Raji (cell line): Measurements from ENCODE around the gene ARHGEF26.

Experiments
- POLR2A ChIP-seq: IDR thresholded peaks from 2 replicates; pipeline ENCODE4 v1.6.1; 2011; ENCODE audit warnings: low read depth, low read length, control low read depth; ENCODE audit not compliant: insufficient read depth

The ARHGEF26 gene

DNA sequence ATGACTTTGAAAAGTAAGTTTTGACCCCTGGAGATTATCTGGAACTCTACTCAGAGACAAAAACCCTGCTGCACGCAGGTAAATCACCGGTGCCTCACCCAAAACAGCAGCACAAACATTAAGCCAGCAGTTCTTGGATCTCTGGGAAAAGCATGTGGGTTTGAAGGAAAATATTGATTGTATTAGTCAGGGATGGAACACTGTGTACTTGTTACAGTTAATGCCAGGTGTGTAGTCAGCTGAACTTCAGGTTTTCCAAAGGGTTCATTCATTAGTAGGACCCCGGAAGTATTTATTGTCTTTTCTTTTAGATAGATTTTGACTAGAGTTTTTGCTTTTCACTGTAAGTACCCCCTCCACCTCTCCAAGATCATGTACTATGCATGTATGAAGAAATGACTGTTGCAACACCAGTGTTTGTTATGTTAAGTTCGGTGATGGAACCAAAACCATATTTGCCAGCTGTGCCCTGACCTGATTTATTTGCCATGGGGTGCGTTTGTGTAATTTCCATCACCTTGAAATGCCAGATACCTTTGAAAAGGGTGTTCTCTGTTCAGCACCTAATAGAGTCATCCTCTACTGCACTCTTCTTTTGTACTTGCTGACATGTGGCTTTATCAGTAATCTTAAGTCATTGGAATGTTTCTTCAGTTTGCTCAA is 14.5 kb downstream of the ARHGEF26 start:
- no peak for TF ChIP-seq POLR2A

DNA sequence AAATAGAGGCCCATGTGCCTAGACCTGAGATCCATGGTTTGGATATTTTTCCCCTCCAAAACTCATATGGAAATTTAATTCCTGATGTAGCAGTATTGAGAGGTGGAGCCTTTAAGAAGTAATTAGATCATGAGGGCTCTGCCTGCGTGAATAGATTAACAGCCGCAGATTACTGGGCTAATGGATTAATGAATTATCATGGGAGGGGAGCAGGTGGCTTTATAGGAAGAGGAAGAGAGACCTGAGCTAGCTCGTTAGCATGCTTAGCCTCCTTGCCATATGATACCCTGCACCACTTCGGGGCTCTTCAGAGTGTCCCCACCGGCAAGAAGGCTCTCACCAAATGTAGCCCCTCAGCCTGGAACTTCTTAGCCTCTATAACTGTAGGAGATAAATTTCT is 15.8 kb downstream of the ARHGEF26 start:
- TF ChIP-seq POLR2A, result no peak

GRCh38 chr3:154139996-154140436 is 18.8 kb downstream of the ARHGEF26 start:
- no peak for TF ChIP-seq POLR2A

DNA sequence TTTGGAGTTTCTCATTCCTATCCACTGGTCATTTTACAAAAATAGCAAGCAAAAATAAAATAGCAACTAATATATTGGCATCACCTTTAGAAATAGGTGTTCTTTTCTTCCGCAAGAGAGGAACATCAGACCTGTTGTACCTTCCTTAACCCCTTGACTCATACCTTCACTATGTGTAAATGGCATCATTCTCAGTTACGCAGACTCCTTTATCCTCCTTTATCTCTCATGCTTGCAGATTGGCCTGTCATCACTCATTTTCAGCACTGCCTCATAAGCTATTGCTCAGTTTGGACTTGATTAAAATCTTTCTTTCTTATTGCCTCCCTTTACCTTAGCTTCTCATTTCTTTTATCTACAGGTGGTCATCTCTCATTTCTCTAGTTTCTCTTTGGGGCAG is 21.4 kb downstream of the ARHGEF26 start:
- no peak for TF ChIP-seq POLR2A

GRCh38 chr3:154143873-154144272 is 22.7 kb downstream of the ARHGEF26 start:
- TF ChIP-seq POLR2A, result no peak

GRCh38 chr3:154144825-154145465 is 23.8 kb downstream of the ARHGEF26 start:
- no peak for TF ChIP-seq POLR2A

DNA sequence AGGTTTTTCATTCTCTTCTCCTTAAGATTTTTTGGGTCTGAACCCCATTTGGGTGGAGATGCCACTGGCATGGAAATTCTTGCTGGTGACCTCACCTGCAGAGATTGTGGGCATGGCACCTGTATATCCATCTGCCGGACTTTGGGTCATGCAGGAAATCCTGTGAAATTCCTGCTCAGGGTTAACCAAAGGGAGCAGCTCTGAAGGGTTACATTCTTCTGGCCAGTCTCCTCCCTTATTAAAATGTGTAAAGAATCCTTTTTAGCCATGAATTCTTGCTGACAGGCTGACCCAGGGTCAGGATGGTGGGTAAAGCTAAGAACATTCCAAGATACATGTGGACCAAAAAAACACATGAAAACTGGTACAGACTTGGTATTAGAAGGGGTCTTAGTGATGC is 27.4 kb downstream of the ARHGEF26 start:
- no peak for TF ChIP-seq POLR2A

DNA sequence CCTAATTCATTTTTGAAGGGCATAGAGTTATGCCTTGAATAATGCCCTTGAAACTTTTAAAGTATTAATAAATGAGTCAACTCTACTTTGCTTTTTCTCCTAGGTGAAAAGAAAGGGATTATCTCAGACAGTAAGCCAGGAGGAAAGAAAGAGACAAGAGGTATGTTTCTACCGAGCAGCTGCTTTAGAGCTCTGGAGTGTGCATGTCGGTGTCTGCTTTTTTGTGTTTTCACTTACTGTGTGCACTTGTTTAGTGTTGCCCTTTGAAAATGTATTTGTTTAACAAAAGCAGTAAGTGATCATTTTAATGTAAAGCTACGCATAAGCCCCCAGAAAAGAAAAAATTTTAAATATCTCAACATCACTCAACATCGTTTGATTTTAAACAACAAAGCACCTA is 28.1 kb downstream of the ARHGEF26 start:
- TF ChIP-seq POLR2A, result no peak

DNA sequence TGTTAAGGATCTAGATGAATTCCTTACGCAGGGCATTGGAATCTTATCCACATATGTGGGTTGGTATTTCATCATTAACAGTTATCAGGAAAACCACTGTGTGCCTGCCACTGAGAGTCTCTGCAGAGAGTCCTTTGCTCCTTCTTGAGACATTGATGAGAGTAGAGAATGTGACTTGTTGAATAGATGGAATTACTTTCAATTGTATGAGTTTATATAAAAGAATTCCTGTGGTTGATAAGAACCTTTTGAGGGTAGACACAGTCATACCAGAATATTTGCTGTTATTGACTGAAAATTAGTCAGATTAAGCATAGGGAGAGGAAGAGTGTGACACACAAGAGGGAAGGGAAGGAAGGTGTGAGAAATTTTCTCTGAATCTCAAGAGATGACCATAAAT is 30.8 kb downstream of the ARHGEF26 start:
- no peak for TF ChIP-seq POLR2A

DNA sequence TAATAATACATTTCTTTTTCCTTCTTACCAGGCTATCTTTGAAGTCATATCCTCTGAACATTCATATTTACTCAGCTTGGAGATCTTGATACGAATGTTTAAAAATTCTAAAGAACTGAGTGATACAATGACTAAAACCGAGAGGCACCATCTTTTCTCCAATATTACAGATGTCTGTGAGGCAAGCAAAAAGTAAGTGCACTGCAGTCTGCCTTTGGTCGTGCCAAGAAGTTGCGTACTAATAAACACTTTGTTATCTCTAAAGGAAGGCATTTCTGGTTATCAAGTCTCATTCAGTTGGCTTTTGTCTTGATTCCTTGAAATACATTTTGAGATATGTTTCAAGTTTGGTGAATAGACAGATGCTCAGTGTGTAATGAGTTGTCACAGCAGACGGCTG is 31.6 kb downstream of the ARHGEF26 start:
- no peak for TF ChIP-seq POLR2A

- no peak for TF ChIP-seq POLR2A
Observed at GRCh38 chr3:154156530-154156929, 35.3 kb downstream of the ARHGEF26 start.

GRCh38 chr3:154161806-154162205 is 40.6 kb downstream of the ARHGEF26 start:
- TF ChIP-seq POLR2A, result no peak

DNA sequence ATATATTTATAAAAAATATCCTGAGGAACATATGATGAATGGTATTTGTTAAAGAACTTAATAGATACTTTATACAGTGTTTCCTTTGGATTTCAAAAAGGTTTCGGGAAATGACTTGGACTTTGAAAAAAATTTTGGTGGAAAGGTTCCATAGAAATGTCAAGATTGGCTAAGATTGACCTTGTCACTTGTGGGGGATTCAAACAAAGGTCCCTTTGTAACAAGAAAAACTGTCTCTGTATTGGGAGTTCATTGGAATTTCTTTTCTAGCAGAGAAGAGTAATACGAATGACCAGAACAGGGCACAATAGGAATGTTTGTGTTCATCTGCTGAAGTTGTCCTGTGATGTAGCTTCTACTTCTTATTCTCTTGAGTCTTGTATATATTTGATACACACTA is 43.2 kb downstream of the ARHGEF26 start:
- TF ChIP-seq POLR2A, result no peak

DNA sequence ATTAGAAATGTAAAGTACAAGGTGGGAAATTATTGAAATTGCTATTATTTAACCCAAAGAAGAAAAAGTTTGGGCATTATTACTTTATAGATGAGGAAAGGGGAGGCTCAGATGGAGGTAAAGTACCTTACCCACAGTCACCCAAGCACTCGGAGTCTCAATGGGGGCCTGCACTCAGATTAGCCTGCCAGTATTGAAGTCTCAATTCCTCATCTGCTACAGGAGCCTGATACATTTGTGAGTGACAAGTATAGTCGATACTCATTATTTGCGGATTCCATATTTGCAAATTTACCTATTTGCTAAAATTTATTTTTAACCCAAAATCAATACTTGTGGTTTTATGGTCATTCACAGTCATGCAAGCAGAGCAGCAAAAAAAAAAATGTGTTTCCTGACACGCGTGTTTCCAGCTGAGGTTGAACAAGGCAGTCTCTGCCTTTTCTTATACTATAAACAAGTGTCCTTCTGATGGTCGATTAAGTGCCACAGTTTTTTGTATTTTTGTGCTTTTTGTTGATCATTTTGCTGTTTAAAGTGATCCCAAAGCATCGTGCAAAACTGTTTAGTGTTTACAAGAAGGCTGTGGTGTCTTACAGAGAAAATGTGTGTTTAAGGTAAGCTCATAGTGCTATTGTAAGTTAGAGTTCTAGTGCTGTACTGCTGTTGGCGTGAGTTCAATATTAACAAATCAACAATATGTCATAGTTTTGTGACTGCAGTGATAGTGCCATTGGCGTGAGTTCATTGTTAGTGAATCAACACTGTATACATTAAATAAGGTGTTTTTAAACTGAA is 48.0 kb downstream of the ARHGEF26 start:
- TF ChIP-seq POLR2A, result no peak

DNA sequence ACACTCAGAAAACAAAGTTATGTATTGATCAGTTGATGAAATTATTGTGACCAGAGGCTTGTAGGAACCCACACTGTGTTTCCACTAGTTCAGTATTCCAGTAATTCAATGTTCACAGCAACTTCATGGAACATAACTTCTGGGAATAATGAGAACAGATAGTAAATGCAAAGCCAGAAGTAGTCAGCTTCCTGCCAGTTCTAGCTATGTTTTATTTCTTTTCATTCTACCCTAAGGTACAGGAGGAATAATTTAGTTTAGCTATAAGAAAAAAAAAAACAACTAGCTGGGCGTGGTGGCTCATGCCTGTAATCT is 48.6 kb downstream of the ARHGEF26 start:
- TF ChIP-seq POLR2A, result no peak

DNA sequence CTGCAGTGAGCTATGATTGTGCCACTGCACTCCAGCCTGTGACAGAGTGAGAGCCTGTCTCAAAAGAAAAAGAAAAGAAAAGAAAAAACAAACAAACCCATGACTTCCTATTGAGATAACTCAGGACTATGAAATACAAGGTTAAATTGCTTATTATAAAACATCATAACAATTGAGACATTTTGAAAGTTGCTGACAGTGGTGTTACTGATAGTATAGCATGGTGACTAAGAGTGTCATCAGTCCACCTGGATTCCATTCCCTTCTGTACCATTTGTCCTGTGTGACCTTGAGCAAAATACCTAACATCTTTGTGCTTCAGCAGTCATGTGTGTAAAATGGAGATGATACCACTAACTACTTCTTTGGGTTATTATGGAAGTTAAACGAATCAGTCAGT is 49.1 kb downstream of the ARHGEF26 start:
- no peak for TF ChIP-seq POLR2A
